NCI-H2196 (cell line): ENCODE measurements around the gene MED17.

Experiments
- DNase-seq: peaks from one replicate; lab custom pipeline; 2025; ENCODE audit not compliant: unreplicated experiment; lab: John Stamatoyannopoulos, UW

Gene MED17

DNA sequence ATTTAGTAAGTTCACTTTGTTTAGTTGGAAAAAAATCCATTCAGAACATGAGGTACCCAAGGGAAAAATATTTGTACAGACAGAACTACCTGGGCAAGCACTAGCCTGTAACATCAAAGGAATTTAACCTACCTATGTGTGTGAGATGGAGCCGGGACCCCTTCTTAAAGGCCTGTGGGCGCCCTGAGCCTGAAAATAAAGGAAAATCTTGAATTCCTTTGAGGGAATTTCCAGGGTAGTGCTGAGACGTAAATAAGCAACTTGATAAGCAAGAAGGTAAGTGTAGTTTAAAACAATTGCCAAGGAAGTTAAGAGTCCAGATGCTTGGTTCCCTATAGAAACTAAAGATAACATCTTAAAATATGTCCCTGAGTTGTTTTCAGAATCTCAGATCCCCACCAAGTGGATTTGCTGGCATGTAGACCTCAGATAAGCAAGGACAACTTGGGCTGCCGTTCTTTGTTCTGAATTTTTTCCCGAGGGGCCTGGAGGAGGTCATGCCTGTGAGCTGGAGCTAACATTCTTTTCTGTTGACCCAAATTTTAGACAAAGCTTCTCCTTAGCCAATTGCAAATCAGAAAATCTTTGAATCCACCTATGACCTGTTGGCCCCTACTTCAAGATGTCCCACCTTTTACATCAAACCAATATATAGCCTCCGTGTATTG, 31.0 kb downstream of the MED17 start:
- DNase-seq, result no peak

GRCh38 chr11:93817426-93818348, 33.6 kb downstream of the MED17 start:
- DNase-seq, result no peak

- no peak for DNase-seq
These were observed 36.0 kb downstream of the MED17 start for GRCh38 chr11:93819966-93820695.

DNA sequence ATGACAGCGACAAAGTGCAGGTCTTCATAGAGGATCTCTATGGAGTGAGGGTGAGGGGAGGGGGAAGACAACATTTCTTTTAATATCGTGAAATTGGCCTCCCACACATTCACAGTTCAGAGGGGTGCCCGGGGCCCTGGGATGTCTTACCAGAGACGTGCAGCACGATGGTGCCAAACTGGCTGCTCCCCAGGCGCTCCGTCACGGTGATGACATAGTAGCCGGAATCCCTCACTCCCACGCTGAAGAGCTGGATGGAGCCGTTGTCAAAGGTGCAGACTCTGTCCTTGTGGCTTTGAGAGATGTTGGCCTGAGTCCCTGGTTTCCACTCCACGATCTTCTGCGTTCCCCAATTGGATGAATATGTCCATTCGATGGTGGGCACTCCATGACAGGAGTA, 36.8 kb downstream of the MED17 start:
- DNase-seq, result no peak

DNA sequence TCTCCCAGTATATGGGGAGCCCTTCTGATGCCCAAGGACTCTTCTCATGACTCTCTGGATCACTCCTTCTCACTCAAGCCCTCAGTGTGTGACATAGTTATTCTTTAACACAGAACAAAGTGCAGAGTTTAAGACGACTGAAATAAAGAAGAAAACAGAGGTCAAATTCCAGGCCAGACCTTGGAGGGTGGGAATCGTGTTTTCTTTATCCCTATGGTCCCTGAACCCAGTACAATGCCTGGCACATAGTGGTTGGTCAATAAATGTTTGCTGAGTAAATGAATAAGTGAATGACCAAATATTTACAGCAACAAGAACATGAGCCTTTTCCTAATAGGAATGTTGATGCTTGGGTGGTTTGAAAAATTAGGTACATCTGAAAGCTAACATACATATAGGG, 37.5 kb downstream of the MED17 start:
- DNase-seq, result no peak

GRCh38 chr11:93822359-93822758, 38.3 kb downstream of the MED17 start:
- no peak for DNase-seq

DNA sequence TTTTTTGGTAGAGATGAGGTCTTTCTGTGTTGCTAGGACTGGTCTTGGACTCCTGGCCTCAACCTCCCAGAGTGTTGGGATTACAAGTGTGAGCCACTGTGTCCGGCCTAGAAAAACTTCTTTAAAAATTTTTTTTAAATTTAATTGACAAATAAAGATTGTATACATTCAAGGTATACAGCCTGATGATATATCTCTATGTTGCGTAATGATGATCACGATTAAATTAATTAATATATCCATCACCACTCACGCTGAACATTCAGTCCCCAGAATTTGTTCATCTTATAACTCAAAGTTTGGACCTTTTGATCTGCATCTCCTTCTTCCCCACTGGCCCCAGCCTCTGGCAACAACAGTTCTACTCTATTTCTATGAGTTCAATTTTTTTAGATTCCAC, 39.1 kb downstream of the MED17 start:
- no peak for DNase-seq

- DNase-seq, result no peak
These were observed 43.3 kb downstream of the MED17 start for GRCh38 chr11:93827363-93827762.

- DNase-seq, result no peak
These were observed 45.5 kb downstream of the MED17 start for GRCh38 chr11:93829598-93829997.

- no peak for DNase-seq
These were observed 47.5 kb downstream of the MED17 start for GRCh38 chr11:93831343-93832127.

DNA sequence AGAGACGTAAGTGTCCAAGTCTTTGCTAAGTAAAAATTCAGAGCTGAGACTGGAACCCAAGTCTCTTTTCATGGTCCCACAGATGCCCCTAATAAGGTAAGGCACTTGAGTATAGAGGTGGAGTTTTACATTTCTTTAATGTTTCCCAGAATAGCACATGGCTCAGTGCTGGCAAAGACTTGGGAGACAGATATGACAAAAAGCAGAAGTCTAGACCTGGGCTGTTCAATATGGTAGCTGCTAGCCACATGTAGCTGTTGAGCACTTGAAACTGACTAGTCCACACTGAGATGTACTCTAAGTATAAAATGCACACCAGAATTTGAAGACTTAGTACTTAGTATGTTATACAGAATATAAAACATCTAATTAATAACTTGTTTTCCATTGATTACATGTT, 48.7 kb downstream of the MED17 start:
- DNase-seq, result no peak

DNA sequence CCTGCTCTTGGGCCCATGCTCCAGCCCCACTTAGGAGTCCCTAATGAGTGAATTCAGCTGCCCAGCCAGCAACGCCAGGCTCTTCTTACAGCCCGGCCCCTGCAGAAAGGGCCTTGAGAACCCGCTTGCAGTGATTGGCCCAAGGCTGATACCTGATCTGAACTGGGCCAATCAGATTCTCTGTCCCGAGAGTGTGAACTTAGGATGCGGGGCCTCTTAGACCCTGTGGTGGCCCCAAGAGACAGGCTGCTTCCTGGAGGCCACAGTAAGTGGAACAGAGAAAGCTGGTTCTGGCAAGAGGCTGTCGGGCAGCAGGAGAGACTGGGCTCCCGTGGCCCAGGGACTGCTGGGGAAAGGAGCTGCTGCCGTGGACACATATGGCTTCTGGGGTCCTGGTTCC, 54.9 kb downstream of the MED17 start:
- DNase-seq, result no peak

GRCh38 chr11:93840180-93840579, 56.1 kb downstream of the MED17 start:
- DNase-seq, result no peak

GRCh38 chr11:93840981-93841380, 56.9 kb downstream of the MED17 start:
- no peak for DNase-seq

GRCh38 chr11:93841446-93841845, 57.4 kb downstream of the MED17 start:
- no peak for DNase-seq

DNA sequence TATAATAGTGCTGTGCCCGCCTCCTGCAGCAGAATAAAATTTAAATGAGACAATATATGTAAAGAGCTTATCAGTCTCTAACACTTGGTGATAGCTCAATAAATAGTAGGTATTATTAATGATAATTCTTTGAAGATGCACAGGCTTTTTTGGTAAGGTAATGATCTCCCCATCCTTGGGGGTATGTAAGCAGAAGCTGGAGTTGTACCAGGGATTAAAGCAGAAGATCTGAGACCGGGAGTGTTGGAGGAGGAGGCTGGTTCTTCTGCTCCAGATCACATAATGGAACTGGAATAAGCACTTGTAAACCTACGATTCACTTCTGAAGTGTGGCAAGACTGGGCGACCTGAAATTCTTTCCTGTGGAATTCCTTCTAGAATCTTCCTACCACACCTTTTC, 58.0 kb downstream of the MED17 start:
- no peak for DNase-seq

- no peak for DNase-seq
These were observed 58.4 kb downstream of the MED17 start for GRCh38 chr11:93842461-93842860.

DNA sequence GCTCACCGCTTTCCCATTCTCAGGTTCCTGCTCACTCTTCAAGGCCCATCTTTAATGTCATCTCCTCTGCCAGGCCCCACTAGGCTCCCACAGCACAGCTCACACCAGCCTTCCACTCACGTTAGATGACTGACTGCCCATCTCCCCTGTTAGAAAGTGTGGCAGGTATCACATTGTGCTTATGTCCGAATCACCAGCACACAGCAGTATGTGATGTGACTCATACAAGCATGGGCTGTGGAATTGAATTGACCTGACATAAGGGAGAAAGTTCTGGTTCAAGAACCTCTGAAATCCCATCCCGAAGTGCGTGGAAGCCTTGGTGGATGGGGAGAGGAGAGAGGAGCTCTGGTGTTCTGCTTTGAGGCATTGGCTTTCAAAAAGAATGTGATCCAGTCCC, 59.8 kb downstream of the MED17 start:
- DNase-seq, result no peak

- DNase-seq, result no peak
These were observed 60.5 kb downstream of the MED17 start for GRCh38 chr11:93844568-93844967.

- DNase-seq, result no peak
These were observed 61.4 kb downstream of the MED17 start for GRCh38 chr11:93845181-93846092.
